GM23338 (cell line): ENCODE results near the gene CHN2. TPM values are rescaled to one million over a fixed set of nuclear protein-coding genes. Genes with fewer than 3 reads are reported as not detected.

ENCODE experiments used
- ATAC-seq: fragments of 200-7000 bp; cut with Tn5 transposase; 3 replicates; pipeline ENCODE4 v1.9.1; 2020
- DNase-seq: peaks from one replicate; pipeline ENCODE4 v3.0.0-alpha.2; 2015; ENCODE audit warnings: low spot score
- H2AFZ ChIP-seq: fragments of 200-600 bp; sonication (generic); 2 replicates; pipeline ENCODE4 v1.8.0; 2016; ENCODE audit warnings: antibody characterized with exemption, mild to moderate bottlenecking, moderate library complexity
- H3F3A ChIP-seq: fragments of 200-600 bp; sonication (generic); replicated peaks from 2 replicates; pipeline ENCODE4 v1.8.0; 2017; ENCODE audit warnings: antibody characterized with exemption, mixed run types, low read depth
- H3K27ac ChIP-seq: fragments of 200-600 bp; sonication (generic); 2 replicates; pipeline ENCODE4 v1.6.1; 2016; ENCODE audit warnings: low read depth
- H3K27me3 ChIP-seq: fragments of 200-600 bp; sonication (generic); 2 replicates; pipeline ENCODE4 v1.8.0; 2016; ENCODE audit warnings: mild to moderate bottlenecking, mixed run types, moderate library complexity; ENCODE audit not compliant: insufficient read depth
- H3K36me3 ChIP-seq: fragments of 200-600 bp; sonication (generic); 2 replicates; pipeline ENCODE4 v1.8.0; 2016; ENCODE audit warnings: mild to moderate bottlenecking; ENCODE audit not compliant: insufficient read depth
- H3K4me1 ChIP-seq: fragments of 200-600 bp; sonication (generic); 2 replicates; pipeline ENCODE4 v1.8.0; 2016; ENCODE audit warnings: mild to moderate bottlenecking, moderate library complexity; ENCODE audit not compliant: insufficient read depth
- H3K4me2 ChIP-seq: fragments of 200-600 bp; sonication (generic); 2 replicates; pipeline ENCODE4 v1.7.1; 2017; ENCODE audit warnings: mixed run types
- H3K4me3 ChIP-seq: fragments of 200-600 bp; sonication (generic); 2 replicates; pipeline ENCODE4 v1.6.1; 2016; ENCODE audit warnings: mixed run types
- H3K79me2 ChIP-seq: fragments of 200-600 bp; sonication (generic); replicated peaks from 2 replicates; pipeline ENCODE4 v1.8.0; 2017; ENCODE audit warnings: mild to moderate bottlenecking; ENCODE audit not compliant: insufficient read depth
- H3K9me2 ChIP-seq: fragments of 200-600 bp; sonication (generic); 2 replicates; pipeline ENCODE4 v1.8.0; 2017; ENCODE audit not compliant: insufficient read depth
- H4K20me1 ChIP-seq: fragments of 200-600 bp; sonication (generic); replicated peaks from 2 replicates; pipeline ENCODE4 v1.8.0; 2017; ENCODE audit warnings: mild to moderate bottlenecking; ENCODE audit not compliant: insufficient read depth
- H3K27ac Mint-ChIP-seq: 2 replicates; pipeline ENCODE4 v1.8.0; 2020; ENCODE audit warnings: inconsistent platforms, mild to moderate bottlenecking, moderate library complexity, mixed read lengths
- H3K27me3 Mint-ChIP-seq: 3 replicates; pipeline ENCODE4 v1.8.0; 2022; ENCODE audit warnings: low read depth, mild to moderate bottlenecking, moderate library complexity, mixed read lengths, inconsistent platforms; ENCODE audit not compliant: insufficient read depth, poor library complexity
- H3K36me3 Mint-ChIP-seq: 3 replicates; pipeline ENCODE4 v1.8.0; 2021; ENCODE audit warnings: low read depth, mild to moderate bottlenecking, inconsistent platforms, moderate library complexity, mixed read lengths
- H3K4me1 Mint-ChIP-seq: 3 replicates; pipeline ENCODE4 v1.8.0; 2020; ENCODE audit warnings: mild to moderate bottlenecking, inconsistent platforms, mixed read lengths
- H3K4me3 Mint-ChIP-seq: 3 replicates; pipeline ENCODE4 v1.8.0; 2021; ENCODE audit warnings: moderate library complexity, mild to moderate bottlenecking, inconsistent platforms, mixed read lengths
- H3K9me3 Mint-ChIP-seq: 3 replicates; pipeline ENCODE4 v1.8.0; 2020; ENCODE audit warnings: moderate library complexity, mild to moderate bottlenecking, inconsistent platforms, mixed read lengths
- CREB1 ChIP-seq: fragments of 250-450 bp; sonication (Bioruptor Pico); IDR thresholded peaks from 2 replicates; pipeline ENCODE4 v1.5.0; 2020; ENCODE audit warnings: low read depth, mild to moderate bottlenecking, moderate library complexity
- EZH2 ChIP-seq: fragments of 200-600 bp; sonication (generic); IDR thresholded peaks from one replicate; pipeline ENCODE4 v1.8.0; 2017; ENCODE audit warnings: antibody characterized with exemption, mild to moderate bottlenecking, low read depth; ENCODE audit not compliant: unreplicated experiment
- EZH2phosphoT487 ChIP-seq: fragments of 200-600 bp; sonication (generic); IDR thresholded peaks from one replicate; pipeline ENCODE4 v1.8.1; 2018; ENCODE audit warnings: antibody characterized with exemption; ENCODE audit not compliant: unreplicated experiment
- JUNB ChIP-seq: IDR thresholded peaks from one replicate; pipeline ENCODE4 v1.6.1; 2016; ENCODE audit warnings: antibody characterized with exemption; ENCODE audit not compliant: unreplicated experiment
- NANOG ChIP-seq: IDR thresholded peaks from 2 replicates; pipeline ENCODE4 v1.6.1; 2016; ENCODE audit warnings: antibody characterized with exemption, borderline replicate concordance
- POLR2AphosphoS5 ChIP-seq: IDR thresholded peaks from 2 replicates; pipeline ENCODE4 v1.6.1; 2016; ENCODE audit warnings: antibody characterized with exemption, low read depth
- STAT1 ChIP-seq: IDR thresholded peaks from one replicate; pipeline ENCODE4 v1.6.1; 2016; ENCODE audit warnings: antibody characterized with exemption; ENCODE audit not compliant: unreplicated experiment
- ZNF114 ChIP-seq: fragments of 250-450 bp; sonication (Bioruptor Pico); IDR thresholded peaks from 2 replicates; pipeline ENCODE4 v1.5.0; 2020; ENCODE audit warnings: mild to moderate bottlenecking, moderate library complexity
- ZNF331 ChIP-seq: fragments of 250-450 bp; sonication (Bioruptor Pico); IDR thresholded peaks from 2 replicates; pipeline ENCODE4 v1.5.0; 2020; ENCODE audit warnings: low read depth, mild to moderate bottlenecking, moderate library complexity
- polyA plus RNA-seq: library from polyadenylated mRNA; unstranded; fragments of >200 nt; fragmentation: Nextera tagmentation; extraction: Ambion mirVana; gene quantifications from 2 replicates; pipeline ENCODE4 v1.2.1, GENCODE V29; 2016
- total RNA-seq: library from RNA; depleted of rRNA; stranded (reverse); fragments of >200 nt; shearing (Covaris generic); gene quantifications from 2 replicates; pipeline ENCODE4 v1.2.3, GENCODE V29; 2014
- TF ChIP-seq, protein P1 (sequence below): IDR thresholded peaks from one replicate; pipeline ENCODE4 v1.6.1; 2018; ENCODE audit warnings: antibody characterized with exemption; ENCODE audit not compliant: unreplicated experiment
- TF ChIP-seq, protein P2 (sequence below): fragments of 250-450 bp; sonication (Bioruptor Pico); IDR thresholded peaks from 2 replicates; pipeline ENCODE4 v1.5.0; 2020; ENCODE audit warnings: mild to moderate bottlenecking, moderate library complexity
- TF ChIP-seq, protein P3 (sequence below), 2 experiments: fragments of 200-600 bp in 1 of 2; sonication (generic) in 1 of 2; conservative IDR thresholded peaks; 2 replicates each; pipeline versions ENCODE4 v1.5.1 to v1.6.1; 2016 to 2017; ENCODE audit warnings: antibody characterized with exemption in 2 of 2, low read depth in 2 of 2, mild to moderate bottlenecking in 2 of 2, moderate library complexity in 1 of 2
- TF ChIP-seq, protein P4 (sequence below): IDR thresholded peaks from 2 replicates; pipeline ENCODE4 v1.6.1; 2016; ENCODE audit warnings: antibody characterized with exemption

The CHN2 gene
- total and polyA plus RNA-seq, 2 experiments from 2014 or later = 6.1 to 7.5 TPM

DNA sequence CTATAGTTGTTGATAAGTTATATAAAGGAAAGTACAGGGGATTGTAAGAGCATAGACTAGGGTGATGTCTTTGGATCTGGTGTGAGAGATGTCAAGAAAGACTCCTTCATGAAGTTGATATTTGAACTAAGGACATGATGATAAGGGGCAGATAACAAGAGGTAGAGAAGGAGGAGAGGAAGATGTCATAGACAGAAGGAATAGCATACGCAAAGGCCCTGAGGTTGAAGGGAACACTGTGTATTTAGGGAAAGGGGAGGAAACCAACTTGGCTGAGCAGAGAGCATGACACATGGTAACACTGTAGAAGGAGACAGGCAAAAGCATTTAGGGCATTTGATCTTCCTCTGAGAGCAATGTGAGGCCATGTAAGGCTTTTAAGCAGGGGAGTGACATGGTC is 170.8 kb downstream of the CHN2 start (continued):
- TF ChIP-seq EZH2 (no peak), STAT1 (no peak), ZNF114 (CRISPR knock-in tag) (no peak), CREB1 (CRISPR knock-in tag) (no peak), POLR2AphosphoS5 (no peak)

DNA sequence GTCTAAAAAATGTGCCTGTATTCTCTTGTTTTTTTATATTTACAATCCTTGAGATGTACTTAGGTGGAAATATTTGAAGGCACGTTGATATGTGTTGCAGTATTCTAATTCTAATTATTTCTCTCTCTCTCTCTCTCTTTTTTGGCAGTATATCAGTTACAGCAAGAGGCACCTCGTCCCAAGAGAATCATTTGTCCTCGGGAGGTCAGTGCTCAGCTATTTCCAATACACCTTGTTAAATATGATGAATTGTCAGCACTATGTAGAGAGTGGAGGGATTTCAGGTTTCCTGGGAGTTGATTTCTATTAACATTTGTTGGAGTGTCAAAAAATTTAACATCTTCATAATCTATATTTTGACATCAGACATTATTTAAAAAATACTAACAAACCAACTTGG is 173.2 kb downstream of the CHN2 start:
- Histone ChIP-seq H3K9me2 (peaks cover 15% of the 10 kb centered on the region; the same call in 1 of the 2 replicates), H4K20me1 (no peaks in the 10 kb centered on the region), H2AFZ (no peak overlapping the region), H3K4me1 (peaks cover 14% of the 10 kb centered on the region), H3K79me2 (no peaks in the 10 kb centered on the region), H3K27ac (no peak overlapping the region), H3K36me3 (no peaks in the 10 kb centered on the region), H3K4me3 (no peak overlapping the region), H3F3A (no peaks in the 10 kb centered on the region), H3K4me2 (no peak overlapping the region), H3K27me3 (no peaks in the 10 kb centered on the region)
- no peaks in the 10 kb centered on the region for H3K9me3 Mint-ChIP-seq
- peaks cover 3% of the 10 kb centered on the region for H3K27me3 Mint-ChIP-seq
- ATAC-seq (no peak), DNase-seq (no peak)
- TF ChIP-seq STAT1 (no peak), JUNB (no peak), POLR2AphosphoS5 (no peak), ZNF331 (CRISPR knock-in tag) (no peak), EZH2 (no peak), NANOG (no peak), CREB1 (CRISPR knock-in tag) (no peak), ZNF114 (CRISPR knock-in tag) (no peak), EZH2phosphoT487 (no peak)
- TF ChIP-seq, protein P1, sequence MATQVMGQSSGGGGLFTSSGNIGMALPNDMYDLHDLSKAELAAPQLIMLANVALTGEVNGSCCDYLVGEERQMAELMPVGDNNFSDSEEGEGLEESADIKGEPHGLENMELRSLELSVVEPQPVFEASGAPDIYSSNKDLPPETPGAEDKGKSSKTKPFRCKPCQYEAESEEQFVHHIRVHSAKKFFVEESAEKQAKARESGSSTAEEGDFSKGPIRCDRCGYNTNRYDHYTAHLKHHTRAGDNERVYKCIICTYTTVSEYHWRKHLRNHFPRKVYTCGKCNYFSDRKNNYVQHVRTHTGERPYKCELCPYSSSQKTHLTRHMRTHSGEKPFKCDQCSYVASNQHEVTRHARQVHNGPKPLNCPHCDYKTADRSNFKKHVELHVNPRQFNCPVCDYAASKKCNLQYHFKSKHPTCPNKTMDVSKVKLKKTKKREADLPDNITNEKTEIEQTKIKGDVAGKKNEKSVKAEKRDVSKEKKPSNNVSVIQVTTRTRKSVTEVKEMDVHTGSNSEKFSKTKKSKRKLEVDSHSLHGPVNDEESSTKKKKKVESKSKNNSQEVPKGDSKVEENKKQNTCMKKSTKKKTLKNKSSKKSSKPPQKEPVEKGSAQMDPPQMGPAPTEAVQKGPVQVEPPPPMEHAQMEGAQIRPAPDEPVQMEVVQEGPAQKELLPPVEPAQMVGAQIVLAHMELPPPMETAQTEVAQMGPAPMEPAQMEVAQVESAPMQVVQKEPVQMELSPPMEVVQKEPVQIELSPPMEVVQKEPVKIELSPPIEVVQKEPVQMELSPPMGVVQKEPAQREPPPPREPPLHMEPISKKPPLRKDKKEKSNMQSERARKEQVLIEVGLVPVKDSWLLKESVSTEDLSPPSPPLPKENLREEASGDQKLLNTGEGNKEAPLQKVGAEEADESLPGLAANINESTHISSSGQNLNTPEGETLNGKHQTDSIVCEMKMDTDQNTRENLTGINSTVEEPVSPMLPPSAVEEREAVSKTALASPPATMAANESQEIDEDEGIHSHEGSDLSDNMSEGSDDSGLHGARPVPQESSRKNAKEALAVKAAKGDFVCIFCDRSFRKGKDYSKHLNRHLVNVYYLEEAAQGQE = no peak
- TF ChIP-seq, protein P2, sequence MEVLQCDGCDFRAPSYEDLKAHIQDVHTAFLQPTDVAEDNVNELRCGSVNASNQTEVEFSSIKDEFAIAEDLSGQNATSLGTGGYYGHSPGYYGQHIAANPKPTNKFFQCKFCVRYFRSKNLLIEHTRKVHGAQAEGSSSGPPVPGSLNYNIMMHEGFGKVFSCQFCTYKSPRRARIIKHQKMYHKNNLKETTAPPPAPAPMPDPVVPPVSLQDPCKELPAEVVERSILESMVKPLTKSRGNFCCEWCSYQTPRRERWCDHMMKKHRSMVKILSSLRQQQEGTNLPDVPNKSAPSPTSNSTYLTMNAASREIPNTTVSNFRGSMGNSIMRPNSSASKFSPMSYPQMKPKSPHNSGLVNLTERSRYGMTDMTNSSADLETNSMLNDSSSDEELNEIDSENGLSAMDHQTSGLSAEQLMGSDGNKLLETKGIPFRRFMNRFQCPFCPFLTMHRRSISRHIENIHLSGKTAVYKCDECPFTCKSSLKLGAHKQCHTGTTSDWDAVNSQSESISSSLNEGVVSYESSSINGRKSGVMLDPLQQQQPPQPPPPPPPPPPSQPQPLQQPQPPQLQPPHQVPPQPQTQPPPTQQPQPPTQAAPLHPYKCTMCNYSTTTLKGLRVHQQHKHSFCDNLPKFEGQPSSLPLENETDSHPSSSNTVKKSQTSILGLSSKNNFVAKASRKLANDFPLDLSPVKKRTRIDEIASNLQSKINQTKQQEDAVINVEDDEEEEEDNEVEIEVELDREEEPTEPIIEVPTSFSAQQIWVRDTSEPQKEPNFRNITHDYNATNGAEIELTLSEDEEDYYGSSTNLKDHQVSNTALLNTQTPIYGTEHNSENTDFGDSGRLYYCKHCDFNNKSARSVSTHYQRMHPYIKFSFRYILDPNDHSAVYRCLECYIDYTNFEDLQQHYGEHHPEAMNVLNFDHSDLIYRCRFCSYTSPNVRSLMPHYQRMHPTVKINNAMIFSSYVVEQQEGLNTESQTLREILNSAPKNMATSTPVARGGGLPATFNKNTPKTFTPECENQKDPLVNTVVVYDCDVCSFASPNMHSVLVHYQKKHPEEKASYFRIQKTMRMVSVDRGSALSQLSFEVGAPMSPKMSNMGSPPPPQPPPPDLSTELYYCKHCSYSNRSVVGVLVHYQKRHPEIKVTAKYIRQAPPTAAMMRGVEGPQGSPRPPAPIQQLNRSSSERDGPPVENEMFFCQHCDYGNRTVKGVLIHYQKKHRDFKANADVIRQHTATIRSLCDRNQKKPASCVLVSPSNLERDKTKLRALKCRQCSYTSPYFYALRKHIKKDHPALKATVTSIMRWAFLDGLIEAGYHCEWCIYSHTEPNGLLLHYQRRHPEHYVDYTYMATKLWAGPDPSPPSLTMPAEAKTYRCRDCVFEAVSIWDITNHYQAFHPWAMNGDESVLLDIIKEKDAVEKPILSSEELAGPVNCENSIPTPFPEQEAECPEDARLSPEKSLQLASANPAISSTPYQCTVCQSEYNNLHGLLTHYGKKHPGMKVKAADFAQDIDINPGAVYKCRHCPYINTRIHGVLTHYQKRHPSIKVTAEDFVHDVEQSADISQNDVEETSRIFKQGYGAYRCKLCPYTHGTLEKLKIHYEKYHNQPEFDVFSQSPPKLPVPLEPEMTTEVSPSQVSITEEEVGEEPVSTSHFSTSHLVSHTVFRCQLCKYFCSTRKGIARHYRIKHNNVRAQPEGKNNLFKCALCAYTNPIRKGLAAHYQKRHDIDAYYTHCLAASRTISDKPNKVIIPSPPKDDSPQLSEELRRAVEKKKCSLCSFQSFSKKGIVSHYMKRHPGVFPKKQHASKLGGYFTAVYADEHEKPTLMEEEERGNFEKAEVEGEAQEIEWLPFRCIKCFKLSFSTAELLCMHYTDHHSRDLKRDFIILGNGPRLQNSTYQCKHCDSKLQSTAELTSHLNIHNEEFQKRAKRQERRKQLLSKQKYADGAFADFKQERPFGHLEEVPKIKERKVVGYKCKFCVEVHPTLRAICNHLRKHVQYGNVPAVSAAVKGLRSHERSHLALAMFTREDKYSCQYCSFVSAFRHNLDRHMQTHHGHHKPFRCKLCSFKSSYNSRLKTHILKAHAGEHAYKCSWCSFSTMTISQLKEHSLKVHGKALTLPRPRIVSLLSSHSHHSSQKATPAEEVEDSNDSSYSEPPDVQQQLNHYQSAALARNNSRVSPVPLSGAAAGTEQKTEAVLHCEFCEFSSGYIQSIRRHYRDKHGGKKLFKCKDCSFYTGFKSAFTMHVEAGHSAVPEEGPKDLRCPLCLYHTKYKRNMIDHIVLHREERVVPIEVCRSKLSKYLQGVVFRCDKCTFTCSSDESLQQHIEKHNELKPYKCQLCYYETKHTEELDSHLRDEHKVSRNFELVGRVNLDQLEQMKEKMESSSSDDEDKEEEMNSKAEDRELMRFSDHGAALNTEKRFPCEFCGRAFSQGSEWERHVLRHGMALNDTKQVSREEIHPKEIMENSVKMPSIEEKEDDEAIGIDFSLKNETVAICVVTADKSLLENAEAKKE (CRISPR knock-in tag) = no peak
- TF ChIP-seq, protein P3, sequence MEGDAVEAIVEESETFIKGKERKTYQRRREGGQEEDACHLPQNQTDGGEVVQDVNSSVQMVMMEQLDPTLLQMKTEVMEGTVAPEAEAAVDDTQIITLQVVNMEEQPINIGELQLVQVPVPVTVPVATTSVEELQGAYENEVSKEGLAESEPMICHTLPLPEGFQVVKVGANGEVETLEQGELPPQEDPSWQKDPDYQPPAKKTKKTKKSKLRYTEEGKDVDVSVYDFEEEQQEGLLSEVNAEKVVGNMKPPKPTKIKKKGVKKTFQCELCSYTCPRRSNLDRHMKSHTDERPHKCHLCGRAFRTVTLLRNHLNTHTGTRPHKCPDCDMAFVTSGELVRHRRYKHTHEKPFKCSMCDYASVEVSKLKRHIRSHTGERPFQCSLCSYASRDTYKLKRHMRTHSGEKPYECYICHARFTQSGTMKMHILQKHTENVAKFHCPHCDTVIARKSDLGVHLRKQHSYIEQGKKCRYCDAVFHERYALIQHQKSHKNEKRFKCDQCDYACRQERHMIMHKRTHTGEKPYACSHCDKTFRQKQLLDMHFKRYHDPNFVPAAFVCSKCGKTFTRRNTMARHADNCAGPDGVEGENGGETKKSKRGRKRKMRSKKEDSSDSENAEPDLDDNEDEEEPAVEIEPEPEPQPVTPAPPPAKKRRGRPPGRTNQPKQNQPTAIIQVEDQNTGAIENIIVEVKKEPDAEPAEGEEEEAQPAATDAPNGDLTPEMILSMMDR (conservative IDR thresholded peaks at IDR 0.05; ENCODE audit: low read depth in 2 of 2) = no peak
- TF ChIP-seq, protein P4, sequence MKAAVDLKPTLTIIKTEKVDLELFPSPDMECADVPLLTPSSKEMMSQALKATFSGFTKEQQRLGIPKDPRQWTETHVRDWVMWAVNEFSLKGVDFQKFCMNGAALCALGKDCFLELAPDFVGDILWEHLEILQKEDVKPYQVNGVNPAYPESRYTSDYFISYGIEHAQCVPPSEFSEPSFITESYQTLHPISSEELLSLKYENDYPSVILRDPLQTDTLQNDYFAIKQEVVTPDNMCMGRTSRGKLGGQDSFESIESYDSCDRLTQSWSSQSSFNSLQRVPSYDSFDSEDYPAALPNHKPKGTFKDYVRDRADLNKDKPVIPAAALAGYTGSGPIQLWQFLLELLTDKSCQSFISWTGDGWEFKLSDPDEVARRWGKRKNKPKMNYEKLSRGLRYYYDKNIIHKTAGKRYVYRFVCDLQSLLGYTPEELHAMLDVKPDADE = no peak
- no peak overlapping the region for H3K27ac Mint-ChIP-seq
- H3K4me1 Mint-ChIP-seq = peaks cover 18% of the 10 kb centered on the region
- H3K4me3 Mint-ChIP-seq = no peak overlapping the region
- H3K36me3 Mint-ChIP-seq = no peaks in the 10 kb centered on the region
